ENCODE results near the gene TMEM245.
"Not testable (repeated sequence)": the region's sequence is repeated elsewhere in the genome, so short reads cannot be mapped to it uniquely, and the experiment has no call there.

The TMEM245 gene

DNA sequence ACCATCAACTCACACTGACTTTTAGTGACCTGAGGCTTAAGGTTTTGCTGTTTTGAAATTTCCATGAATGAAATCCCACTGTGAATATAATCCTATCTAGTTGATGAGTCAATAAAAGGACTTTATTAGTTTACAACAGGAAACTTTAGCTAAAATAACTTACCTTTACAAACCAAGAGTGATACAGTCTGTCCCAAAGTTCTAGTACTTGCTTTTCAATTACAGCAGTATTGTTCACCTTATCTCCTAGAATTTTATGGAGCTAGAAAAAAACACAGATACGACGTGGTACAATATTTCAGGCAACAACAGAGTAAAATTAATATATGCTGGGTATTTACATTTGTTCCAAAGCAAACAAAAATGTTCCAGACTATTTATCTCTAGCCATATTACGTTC is 59.6 kb downstream of the TMEM245 start:
- no peak for DNase-seq

DNA sequence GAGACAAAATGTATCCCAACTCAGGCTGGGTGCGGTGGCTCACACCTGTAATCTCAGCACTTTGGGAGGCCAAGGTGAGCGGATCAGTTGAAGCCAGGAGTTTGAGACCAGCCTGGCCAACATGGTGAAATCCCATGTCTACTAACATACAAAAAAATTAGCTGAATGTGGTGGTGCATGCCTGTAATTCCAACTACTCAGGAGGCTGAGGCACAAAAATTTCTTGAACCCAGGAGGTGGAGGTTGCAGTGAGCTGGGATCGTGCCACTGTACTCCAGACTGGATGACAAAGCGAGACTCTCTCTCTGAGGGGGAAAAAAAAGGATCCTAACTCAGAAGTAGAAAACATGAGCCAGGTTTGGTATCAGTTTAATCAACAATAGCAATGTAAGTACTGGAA is 66.6 kb downstream of the TMEM245 start:
- DNase-seq: not testable (repeated sequence)

DNA sequence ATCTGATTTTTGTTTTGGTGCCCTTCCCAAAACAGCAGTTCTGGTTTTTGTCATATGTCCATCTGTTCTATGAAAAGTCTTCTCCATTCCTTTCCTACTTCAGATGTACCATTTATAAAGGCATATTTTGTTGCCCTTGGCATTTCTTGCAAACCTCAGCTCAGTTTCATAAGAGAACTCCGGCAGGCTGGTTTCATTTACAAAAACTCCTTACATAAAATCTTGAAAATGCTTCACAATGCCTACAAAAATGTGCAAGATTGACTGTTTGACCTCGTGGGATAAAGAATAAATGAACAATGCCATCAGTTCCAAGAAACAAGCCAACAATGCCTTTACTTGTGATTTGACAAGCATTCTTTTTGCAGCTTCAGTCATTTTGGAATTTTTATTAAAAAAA is 67.3 kb downstream of the TMEM245 start:
- DNase-seq: no peak

DNA sequence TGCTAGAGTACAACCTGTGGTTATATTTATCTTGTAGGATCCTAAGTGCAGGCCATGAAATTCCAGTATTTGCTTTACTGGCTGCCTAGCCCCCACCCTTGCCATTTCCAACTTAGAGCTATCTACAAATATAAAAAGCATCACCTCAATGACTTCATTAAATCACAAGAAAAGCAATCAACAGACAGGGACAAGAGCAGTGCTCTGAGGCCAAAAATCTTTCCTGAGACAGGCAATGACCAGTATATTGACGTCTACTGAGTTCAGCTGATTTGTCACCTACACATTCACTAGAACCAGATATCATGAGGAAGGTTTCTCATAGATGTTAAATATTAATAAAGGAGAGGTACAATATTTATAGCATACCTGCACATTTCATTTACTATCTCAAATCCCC is 68.0 kb downstream of the TMEM245 start:
- DNase-seq: no peak

DNA sequence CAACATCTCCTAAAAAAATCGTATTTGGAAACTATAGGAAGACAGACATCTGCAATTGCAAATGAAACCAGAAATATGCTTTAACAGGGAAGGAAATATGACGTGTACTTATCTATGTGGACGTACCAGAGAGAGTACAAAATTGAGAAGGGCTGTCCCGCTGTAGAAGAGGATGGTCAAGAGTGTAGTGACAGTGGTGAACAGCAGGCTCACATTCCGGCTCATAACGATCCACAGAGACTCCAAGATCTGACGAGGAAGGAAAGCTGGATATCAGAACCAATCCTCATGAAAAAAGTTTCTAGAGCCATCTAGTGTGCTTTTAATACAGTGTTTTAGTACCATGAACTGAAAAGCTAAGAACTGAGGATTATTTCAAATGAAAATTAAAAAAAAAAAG is 69.3 kb downstream of the TMEM245 start:
- no peak for DNase-seq

DNA sequence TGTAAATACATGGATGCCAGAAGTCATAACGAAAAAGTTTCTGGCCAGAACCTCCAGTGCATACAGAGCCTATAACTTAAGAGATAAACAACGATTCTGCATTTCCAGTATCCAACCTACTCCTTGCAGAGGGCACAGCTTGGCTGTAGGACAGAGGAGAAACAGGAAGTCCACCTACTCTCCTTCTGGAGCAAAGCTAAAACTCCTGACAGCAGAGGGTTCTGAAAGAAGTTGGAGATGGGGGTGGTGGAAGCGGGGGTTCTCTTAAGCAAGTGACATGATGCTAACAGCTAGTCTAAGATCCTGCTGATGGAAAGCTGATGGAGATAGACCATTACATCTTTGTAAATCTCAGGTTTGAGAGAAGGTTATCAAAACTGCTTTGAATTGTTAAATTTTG is 70.9 kb downstream of the TMEM245 start:
- DNase-seq: no peak

DNA sequence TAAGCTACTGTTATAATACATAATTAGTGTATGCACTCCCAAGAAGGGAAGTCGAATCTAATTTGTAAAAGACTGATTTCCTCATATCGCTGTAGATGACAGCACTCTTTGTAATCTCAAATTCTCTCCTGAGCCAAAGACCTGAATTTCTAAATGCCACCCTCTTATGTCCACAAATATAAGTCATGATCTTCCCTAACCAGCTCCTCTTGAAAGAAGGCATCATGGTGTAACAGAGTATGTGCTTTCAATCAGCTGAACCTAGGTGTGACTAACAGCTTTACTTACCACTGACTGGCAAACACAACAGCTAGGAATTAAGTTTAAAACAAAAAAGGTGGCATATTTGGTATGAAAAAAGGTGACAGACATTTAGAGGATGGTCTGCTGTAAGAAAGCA is 72.5 kb downstream of the TMEM245 start:
- no peak for DNase-seq

DNA sequence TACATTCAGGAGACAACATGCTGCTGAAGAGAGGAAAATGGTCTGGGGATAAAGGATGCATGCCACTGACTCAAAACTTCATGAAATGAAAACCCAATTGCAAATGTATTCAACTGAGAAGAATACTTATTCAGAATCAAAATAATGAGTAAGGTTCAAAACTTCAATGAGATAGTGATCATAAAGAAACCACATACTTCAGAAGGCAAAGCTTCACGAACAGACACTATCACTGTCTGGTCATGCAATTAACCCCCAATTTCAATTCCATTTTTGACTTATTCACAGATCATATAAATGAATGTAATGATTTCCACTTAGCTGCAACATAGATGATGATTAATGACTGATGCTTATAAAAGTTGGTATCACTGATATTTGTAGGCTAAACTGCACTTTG is 73.4 kb downstream of the TMEM245 start:
- DNase-seq: no peak

DNA sequence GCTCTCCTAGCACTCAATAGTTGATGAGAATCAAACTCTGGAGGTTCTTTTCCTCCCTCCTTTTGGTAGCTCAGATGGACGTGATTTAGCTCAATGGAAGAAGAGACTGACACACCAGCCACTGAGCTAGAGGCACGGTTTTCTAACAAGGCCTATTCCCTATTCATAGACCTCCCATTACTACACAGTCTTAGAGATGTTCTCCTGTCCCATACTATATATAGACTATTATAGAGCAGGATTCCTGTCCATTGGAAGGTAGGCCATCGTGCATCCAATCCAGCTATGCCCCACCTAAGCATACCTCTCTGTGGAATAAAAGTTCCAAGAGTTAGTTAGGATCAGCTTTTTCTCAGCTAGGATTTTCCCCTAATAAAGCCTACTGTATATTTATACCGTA is 76.2 kb downstream of the TMEM245 start:
- no peak for DNase-seq

DNA sequence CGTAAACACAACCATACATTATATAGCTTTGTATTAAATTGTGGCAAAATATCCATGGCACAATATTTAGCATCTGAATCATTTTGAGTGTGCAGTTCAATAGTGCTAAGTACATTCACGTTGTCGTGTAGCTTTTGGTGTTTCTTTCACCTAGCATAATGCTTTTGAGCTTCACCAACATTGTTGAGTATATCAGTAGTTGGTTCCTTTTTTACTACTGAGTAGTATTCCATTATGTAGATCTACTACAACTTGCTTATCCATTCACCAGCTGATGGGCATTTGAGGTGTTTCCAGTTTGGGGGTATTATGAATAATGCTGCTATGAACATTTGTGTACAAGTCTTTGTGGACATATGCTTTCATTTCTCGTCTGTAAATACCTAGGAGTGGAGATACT is 79.2 kb downstream of the TMEM245 start:
- DNase-seq: no peak

DNA sequence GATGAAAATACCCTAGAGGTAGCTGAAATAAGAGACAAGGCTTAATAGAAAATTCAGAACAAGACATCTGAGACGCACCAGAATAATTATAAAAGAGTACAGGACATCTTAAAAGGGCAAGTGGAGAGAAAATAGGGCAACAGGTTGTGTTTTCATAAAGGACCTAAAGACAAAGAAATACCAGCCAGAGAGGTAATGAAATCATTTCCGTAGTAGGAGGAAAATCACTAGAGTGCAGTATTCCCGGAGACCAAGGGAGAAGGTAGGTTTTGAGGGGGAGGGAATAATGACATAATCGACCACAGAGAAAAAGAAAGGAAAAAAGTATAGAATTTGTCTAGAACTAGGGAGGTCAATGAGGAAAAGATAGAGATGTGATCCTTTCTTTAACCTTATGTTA is 80.2 kb downstream of the TMEM245 start:
- no peak for DNase-seq

DNA sequence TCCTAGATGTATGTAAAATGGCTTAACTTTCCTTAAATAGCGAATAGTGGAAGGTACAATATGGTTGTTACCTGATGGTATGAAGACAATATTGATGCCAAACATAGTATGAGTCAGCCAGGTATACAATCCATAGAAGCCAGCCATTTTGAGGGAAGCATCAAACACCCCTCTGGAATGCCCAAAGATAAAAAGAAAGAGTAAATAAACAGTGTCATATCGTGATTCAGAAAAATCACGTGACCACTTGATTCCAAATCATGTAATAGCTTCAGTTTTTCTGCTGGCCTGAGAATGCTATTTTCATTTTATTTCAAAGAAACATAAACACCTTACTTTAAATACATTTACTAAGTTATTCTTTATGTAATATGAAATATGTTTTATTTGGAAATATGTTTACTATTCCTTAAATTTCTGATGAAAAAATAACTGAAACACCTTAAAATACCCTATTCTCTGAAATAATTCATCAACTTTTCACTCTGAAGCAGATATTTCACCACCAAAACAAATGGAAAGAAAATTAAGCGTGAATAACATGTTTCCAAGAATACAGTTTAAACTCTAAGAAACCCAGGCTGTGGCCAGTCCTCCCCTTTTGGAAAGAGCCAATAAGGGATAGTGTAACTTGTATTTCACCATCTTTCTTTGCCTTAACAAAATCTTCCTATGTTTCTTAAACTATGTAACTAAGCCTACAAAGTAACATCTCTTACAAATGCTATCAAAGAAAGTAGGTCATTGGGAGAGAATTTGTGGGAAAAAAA is 81.6 kb downstream of the TMEM245 start:
- DNase-seq: no peak

DNA sequence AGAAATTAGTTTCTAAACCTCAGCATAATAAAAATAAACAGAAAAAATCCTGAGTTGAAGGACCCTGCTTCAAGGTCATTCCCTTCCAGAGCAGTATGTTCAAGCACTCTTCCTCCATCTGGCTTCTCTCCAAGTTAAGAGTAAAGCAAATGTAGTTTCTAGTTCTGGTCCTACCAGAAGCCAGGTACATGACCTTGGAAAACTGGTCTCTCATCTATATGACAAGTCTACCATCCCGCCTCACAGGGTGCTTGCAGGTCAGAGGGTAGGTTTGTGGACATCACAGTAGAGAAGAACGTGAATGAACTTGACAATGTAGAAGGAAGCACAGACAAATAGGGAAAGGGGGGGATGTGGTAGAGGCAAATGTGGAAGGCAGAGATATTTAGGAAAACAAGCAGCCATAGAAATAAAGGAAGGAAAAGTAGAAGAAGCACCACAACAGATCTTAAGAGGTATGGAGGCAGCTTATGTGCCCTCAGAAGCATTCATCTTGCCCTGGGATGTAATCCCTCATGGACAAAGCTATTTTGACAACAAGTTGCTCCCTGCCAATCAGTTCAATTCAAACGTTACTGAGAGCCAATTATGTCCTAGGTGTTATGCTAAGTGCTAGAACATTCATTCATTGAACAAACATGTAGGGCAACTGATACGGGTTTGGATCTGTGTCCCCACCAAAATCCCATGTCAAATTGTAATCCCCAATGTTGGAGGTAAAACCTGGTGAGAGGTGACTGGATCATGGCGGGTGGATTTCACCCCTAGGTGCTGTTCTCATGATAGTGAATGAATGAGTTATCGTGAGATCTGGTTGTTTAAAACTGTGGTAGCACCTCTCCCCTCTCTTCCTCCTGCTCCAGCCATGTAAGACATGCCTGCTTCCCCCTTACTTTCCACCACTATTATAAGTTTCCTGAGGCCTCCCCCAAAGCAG is 82.7 kb downstream of the TMEM245 start:
- DNase-seq: no peak

DNA sequence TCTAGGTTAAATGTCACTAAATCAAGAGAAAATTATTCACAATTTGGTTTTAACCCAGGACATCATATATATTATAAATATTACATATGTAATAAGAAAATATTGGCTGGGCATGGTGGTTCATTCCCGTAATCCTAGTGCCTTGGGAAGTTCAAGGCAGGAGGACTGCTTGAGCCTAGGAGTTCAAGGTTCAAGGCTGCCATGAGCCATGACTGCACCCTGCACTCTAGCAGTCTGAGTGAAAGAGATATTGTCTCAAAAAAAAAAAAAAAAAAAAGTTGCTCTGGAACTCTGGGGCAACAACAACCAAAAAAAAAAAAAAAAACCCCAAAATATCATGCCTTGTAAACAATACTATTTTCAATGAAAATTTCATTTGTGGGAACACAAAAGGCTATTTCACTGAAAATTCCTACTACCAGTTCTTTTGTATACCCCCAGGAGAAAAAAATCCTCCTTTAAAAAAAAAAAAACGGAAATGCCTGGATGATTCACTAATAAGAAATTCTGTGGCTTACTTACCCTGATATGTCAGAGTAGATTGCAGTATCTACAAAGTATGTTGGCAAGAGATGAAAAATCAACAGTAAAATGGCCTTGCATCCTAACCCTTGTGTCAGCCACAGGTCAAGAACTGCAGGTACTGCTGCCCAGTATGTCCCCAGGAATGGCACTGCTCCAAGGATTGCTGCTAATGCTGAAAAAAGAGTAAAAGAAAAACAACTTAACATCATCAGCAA is 83.9 kb downstream of the TMEM245 start:
- no peak for DNase-seq

DNA sequence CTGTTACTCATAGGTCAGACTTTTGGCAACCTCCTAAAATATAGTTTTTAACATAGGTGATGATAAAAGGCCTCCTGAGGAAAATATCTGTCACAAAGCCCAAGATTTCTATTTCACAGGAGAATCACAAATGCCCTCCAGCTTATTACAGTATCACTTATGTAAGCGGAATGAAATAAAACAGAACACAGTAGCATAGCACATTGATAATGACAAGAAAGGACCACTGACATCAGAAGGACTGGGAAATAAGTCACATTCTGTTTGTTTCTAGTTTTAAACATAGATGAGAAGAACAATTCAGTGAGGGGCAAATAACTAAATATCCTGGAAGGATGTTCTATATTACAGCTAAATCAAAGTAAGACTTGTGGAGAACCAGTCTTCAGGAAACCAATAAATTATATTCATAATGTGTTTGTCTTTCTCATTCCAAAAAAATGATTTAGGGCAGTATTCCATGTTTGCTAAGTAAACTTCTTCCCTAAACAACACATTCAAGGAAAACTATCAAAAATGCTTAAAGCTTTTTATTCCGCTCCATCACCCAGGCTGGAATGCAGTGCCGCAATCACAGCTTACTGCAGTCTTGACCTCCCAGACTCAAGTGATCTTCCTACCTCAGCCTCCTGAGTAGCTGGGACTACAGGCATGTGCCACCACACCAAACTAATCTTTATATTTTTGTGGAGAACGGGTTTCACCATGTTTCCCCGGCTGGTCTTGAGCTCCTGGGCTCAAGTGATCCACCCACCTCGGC is 85.6 kb downstream of the TMEM245 start:
- no peak for DNase-seq

DNA sequence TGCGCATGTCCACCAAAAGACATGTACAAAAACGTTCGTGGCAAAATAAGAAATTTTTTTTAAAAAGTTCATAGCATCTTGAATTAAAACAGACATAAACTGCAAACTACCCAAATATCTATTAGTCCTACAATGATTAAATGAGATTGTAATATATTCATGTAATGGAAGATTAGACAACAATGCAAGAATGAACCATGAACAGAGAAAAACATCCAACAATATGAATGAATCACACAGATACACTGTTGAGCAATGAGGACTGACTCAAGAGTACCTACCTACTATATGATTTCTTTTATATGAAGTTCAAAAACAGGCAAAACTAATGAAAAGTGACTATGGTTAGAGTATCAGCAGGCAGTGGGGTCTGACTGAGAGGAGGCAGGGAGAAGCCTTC is 88.5 kb downstream of the TMEM245 start:
- no peak for DNase-seq

DNA sequence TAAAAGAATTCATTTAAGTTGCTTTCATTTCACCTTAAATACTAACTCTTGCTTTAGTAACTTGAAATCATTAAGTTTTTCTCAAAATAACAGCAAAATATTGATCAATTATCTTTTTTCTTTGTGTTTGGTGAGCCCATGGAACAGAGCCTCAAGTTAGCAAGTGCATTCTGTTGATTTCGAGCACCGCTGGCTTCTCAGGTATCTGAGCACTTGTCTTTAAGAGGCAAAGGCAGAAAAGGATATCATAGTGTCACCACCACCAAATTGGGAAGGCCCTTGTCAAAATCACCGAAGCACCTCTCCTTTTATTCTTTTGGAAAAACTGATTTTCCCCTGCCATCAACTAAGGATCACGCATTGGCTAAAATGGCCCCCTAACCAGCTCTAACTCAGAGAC is 89.3 kb downstream of the TMEM245 start:
- DNase-seq: no peak

DNA sequence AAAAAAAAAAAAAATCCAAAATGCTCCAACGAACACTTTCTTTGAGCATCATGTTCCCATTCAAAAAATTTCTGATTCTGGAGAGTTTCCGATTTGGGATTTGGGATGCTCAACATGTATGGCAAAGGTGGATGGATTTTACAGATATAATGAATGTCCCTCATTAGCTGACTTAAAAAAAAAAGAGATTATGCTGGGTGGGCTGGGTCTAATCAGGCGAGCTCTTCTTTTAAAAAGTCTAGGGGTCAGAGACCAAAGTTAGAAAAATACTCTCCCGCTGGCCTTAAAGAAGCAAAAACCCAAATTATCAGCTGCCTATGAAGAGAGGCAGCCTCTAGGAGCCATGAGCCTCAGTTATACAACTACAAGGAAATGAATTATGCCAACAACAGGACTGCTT is 91.3 kb downstream of the TMEM245 start:
- DNase-seq: no peak

DNA sequence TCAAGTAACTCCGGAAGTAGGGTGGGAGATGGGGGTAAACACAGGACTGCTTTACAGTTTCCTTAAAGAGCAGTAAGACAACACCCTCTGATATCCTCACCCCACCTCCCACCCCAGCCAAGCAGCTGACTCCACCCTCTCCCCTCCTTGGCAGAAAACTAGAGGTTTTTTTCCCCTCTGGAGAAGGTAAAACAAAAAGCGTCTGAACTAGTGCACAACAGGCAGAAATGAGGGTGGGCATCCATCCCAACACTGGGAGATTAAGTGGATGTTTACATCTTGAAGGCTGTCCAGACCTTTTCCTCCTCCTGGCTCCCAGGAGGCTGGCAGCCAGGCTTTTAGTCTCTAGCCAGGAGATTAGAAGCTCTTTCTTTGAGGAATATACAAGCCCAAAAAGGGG is 92.6 kb downstream of the TMEM245 start:
- DNase-seq: no peak

DNA sequence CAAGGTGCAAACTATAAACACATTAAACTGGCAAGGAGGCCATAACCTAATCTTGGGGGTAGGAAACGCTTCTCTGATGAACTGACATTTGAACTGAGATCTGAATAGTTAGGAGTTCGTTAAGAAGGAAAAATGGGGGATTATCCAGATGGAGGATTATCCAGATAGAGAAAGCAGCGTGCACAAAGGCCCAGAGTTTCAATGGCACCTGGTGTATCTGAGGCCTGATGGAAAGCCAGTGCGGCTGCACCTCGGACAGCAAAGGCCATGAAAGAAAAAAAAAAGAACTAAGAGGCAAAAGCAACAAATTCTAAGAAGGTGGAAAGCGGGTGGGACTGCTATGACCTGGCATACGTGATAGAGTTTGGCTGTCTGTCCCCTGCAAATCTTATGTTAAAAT is 93.4 kb downstream of the TMEM245 start:
- no peak for DNase-seq

DNA sequence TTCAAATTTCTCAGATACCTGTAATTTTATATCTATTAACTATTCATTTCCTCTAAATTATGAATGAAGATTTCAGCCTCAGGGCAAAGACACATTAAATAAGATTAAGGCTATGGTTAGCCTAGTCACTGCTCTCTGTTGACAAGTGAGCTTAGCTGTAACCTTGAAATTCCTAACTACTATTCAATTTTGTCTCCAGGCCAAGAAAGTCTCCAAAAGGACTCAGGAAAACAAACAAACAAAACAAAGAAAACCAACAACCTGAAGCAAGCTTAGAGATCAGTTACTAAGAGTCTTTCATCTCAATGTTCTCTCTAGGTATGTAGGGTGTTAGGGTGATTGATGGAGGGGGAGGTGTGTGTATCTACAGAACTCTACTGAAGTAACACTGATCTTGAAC is 96.9 kb downstream of the TMEM245 start:
- no peak for DNase-seq

Measured in activated gamma-delta T cell (primary cell).